HepG2 (cell line): ENCODE data around the gene GDAP1L1. TPM values are rescaled to one million over a fixed set of nuclear protein-coding genes. Genes with fewer than 3 reads are reported as not detected.

ENCODE experiments used
- ATAC-seq: fragments of 200-7000 bp; cut with Tn5 transposase; 3 replicates; pipeline ENCODE4 v1.9.1; 2020; ENCODE audit warnings: mild to moderate bottlenecking, moderate library complexity
- BruUV-seq: library from RNA; stranded (reverse); fragments of 400-500 nt; replicated peaks from 2 replicates; lab custom pipeline; 2021; lab: Mats Ljungman, UMichigan
- CTCF ChIA-PET: fragments of 300-600 bp; formaldehyde crosslinking; extraction: SDS; loops from one replicate; lab custom pipeline; 2021; ENCODE audit warnings: low total read pairs, inconsistent platforms, low intra/inter-chr PET ratio; lab: Yijun Ruan, JAX
- POLR2A ChIA-PET: fragments of 350-600 bp; sonication (Branson Sonifier 250); formaldehyde crosslinking; loops from one replicate; lab custom pipeline; 2020; ENCODE audit warnings: antibody characterized with exemption, inconsistent platforms; lab: Yijun Ruan, JAX
- DNase-seq: peaks from one replicate; pipeline ENCODE4 v3.0.0-alpha.2; 2015; ENCODE audit warnings: low spot score
- FAIRE-seq: peaks from 3 replicates; lab custom pipeline; 2011; peaks lifted over from hg19 to GRCh38; lab: Jason Lieb, UNC
- H2AFZ ChIP-seq: one replicate; pipeline ENCODE4 v1.6.1; 2011; ENCODE audit warnings: low read length, inconsistent platforms
- H3K27ac ChIP-seq: fragments of 300-600 bp; 3 replicates; pipeline ENCODE4 v1.8.0; 2011; ENCODE audit warnings: mixed run types, mild to moderate bottlenecking, mixed read lengths, low read length, inconsistent platforms; ENCODE audit not compliant: insufficient read depth; ENCODE audit errors: extremely low read length
- H3K27me3 ChIP-seq, 2 experiments: fragments of 200-600 bp in 1 of 2; 2 replicates in 1 of 2; 3 replicates in 1 of 2; pipeline versions ENCODE4 v1.6.0 to v1.8.0; 2011; ENCODE audit warnings: low read length in 2 of 2, mild to moderate bottlenecking in 2 of 2, moderate library complexity in 2 of 2, inconsistent platforms in 1 of 2; ENCODE audit not compliant: insufficient read depth in 2 of 2, control insufficient read depth in 1 of 2
- H3K36me3 ChIP-seq, 2 experiments: fragments of 200-600 bp in 1 of 2; replicated peaks in 1 of 2; 2 replicates in 1 of 2; 3 replicates in 1 of 2; pipeline versions ENCODE4 v1.5.1 to v1.8.0; 2011; ENCODE audit warnings: low read length in 2 of 2, inconsistent platforms in 1 of 2; ENCODE audit not compliant: insufficient read depth in 2 of 2, control insufficient read depth in 1 of 2
- H3K4me1 ChIP-seq: 2 replicates; pipeline ENCODE4 v1.5.1; 2012; ENCODE audit warnings: low read length, inconsistent platforms; ENCODE audit not compliant: insufficient read depth
- H3K4me2 ChIP-seq: 2 replicates; pipeline ENCODE4 v1.6.0; 2011; ENCODE audit warnings: low read depth, low read length, inconsistent platforms
- H3K4me3 ChIP-seq, 3 experiments: fragments of 200-600 bp in 1 of 3; sonication (generic), shearing (Covaris generic) in 1 of 3; replicated peaks in 1 of 3; 2 replicates each; pipeline ENCODE4 v1.5.1; 2011 to 2016; ENCODE audit warnings: low read length in 3 of 3, inconsistent platforms in 2 of 3, low read depth in 2 of 3, mild to moderate bottlenecking in 2 of 3, control low read depth in 1 of 3, mixed read lengths in 1 of 3; ENCODE audit not compliant: insufficient read depth in 1 of 3
- H3K79me2 ChIP-seq: one replicate; pipeline ENCODE4 v1.6.1; 2011; ENCODE audit warnings: low read length, inconsistent platforms; ENCODE audit not compliant: insufficient read depth
- H3K9ac ChIP-seq: 2 replicates; pipeline ENCODE4 v1.6.0; 2011; ENCODE audit warnings: mild to moderate bottlenecking, low read depth, low read length, inconsistent platforms; ENCODE audit not compliant: insufficient read depth
- H3K9me3 ChIP-seq: 2 replicates; pipeline ENCODE4 v1.5.1; 2012; ENCODE audit warnings: mild to moderate bottlenecking, low read length
- H4K20me1 ChIP-seq: 2 replicates; pipeline ENCODE4 v1.6.0; 2011; ENCODE audit warnings: inconsistent platforms, mild to moderate bottlenecking, low read length, moderate library complexity; ENCODE audit not compliant: insufficient read depth
- ATM ChIP-seq: fragments of 450-650 bp; IDR thresholded peaks from 2 replicates; pipeline ENCODE4 v1.7.1; 2017; ENCODE audit warnings: mild to moderate bottlenecking, borderline replicate concordance
- ISL2 ChIP-seq: sonication (generic); formaldehyde crosslinking; IDR thresholded peaks from 2 replicates; pipeline ENCODE4 v1.5.0; 2020; ENCODE audit warnings: missing genetic modification reagents
- KDM5A ChIP-seq: fragments of 200-600 bp; sonication (generic); IDR thresholded peaks from 2 replicates; pipeline ENCODE4 v1.7.0; 2018; ENCODE audit warnings: antibody characterized with exemption, mild to moderate bottlenecking, low read length, borderline replicate concordance
- KLF13 ChIP-seq: sonication (generic); formaldehyde crosslinking; IDR thresholded peaks from 2 replicates; pipeline ENCODE4 v1.4.0; 2020; ENCODE audit warnings: mild to moderate bottlenecking, missing genetic modification reagents
- KMT2A ChIP-seq: sonication (generic); formaldehyde crosslinking; IDR thresholded peaks from 2 replicates; pipeline ENCODE4 v1.4.0; 2020; ENCODE audit warnings: missing genetic modification reagents
- MXD4 ChIP-seq: IDR thresholded peaks from 2 replicates; pipeline ENCODE4 v1.6.1; 2016; ENCODE audit warnings: mild to moderate bottlenecking, missing biosample characterization, missing genetic modification reagents
- NAIF1 ChIP-seq: sonication (generic); formaldehyde crosslinking; IDR thresholded peaks from 2 replicates; pipeline ENCODE4 v1.5.0; 2020; ENCODE audit warnings: mild to moderate bottlenecking, missing genetic modification reagents, borderline replicate concordance
- NFKB2 ChIP-seq: sonication (generic); formaldehyde crosslinking; IDR thresholded peaks from 2 replicates; pipeline ENCODE4 v1.4.0; 2020; ENCODE audit warnings: missing genetic modification reagents, borderline replicate concordance
- NR2F6 ChIP-seq, 2 experiments: IDR thresholded peaks; 2 replicates each; pipeline ENCODE4 v1.6.1; 2016; ENCODE audit warnings: antibody characterized with exemption in 1 of 2, mild to moderate bottlenecking in 1 of 2
- SRSF9 ChIP-seq: fragments of 200-400 bp; formaldehyde crosslinking; IDR thresholded peaks from 2 replicates; pipeline ENCODE4 v1.6.1; 2018; ENCODE audit warnings: borderline replicate concordance, mild to moderate bottlenecking, low read depth, low read length; ENCODE audit not compliant: insufficient read depth, poor library complexity, severe bottlenecking
- TOE1 ChIP-seq: sonication (generic); formaldehyde crosslinking; IDR thresholded peaks from 2 replicates; pipeline ENCODE4 v1.4.0; 2020; ENCODE audit warnings: mild to moderate bottlenecking, missing genetic modification reagents
- ZNF234 ChIP-seq: sonication (generic); formaldehyde crosslinking; conservative IDR thresholded peaks from 2 replicates; pipeline ENCODE4 v1.5.1; 2020; ENCODE audit warnings: mild to moderate bottlenecking, missing genetic modification reagents
- ZNF44 ChIP-seq: sonication (generic); formaldehyde crosslinking; IDR thresholded peaks from 2 replicates; pipeline ENCODE4 v1.5.1; 2020; ENCODE audit warnings: mild to moderate bottlenecking, missing genetic modification reagents
- ZNF570 ChIP-seq: sonication (generic); formaldehyde crosslinking; IDR thresholded peaks from 2 replicates; pipeline ENCODE4 v1.4.0; 2020; ENCODE audit warnings: mild to moderate bottlenecking, missing genetic modification reagents, borderline replicate concordance
- ZNF607 ChIP-seq: sonication (generic); formaldehyde crosslinking; IDR thresholded peaks from 2 replicates; pipeline ENCODE4 v1.5.1; 2020; ENCODE audit warnings: missing genetic modification reagents, mild to moderate bottlenecking, borderline replicate concordance
- ZNF616 ChIP-seq: sonication (generic); formaldehyde crosslinking; IDR thresholded peaks from 2 replicates; pipeline ENCODE4 v1.5.0; 2020; ENCODE audit warnings: low read depth, mild to moderate bottlenecking, missing genetic modification reagents
- ZNF749 ChIP-seq: sonication (generic); formaldehyde crosslinking; IDR thresholded peaks from 2 replicates; pipeline ENCODE4 v1.8.0; 2022; ENCODE audit warnings: mild to moderate bottlenecking, missing genetic modification reagents, moderate library complexity, borderline replicate concordance
- WGBS: methylation state at CpG from one replicate; pipeline ENCODE4 v1.1.6; 2017; ENCODE audit warnings: low lambda C conversion rate; 5-methylcytosine and 5-hydroxymethylcytosine counted together
- in situ Hi-C: cut with HindIII; loops from 2 replicates; pipeline ENCODE4 v1.10.0; 2017; ENCODE audit warnings: low pct_unique_long_range_greater_than_20kb; ENCODE audit not compliant: extremely low pct_ligation_motif_present
- intact Hi-C: fragments of 100-400 bp; cut with micrococcal nuclease; formaldehyde crosslinking; loops from one replicate; pipeline ENCODE4 v1.10.0; 2022; ENCODE audit not compliant: unreplicated experiment
- polyA plus RNA-seq, 8 experiments: library from polyadenylated mRNA; depleted of rRNA in 3 of 8; stranded (reverse) in 7 of 8; unstranded in 1 of 8; fragments of >200 nt; fragmentation: Illumina TruSeq in 4 of 8; extraction: Trizol in 4 of 8; gene quantifications; 2 replicates each; pipeline versions ENCODE4 v1.2.1 to v1.2.3, GENCODE V29; 2011 to 2016; ENCODE audit warnings: low read depth in 4 of 8, missing spikeins in 1 of 8, mixed read lengths in 1 of 8; ENCODE audit not compliant: insufficient read depth in 1 of 8
- total RNA-seq, 5 experiments: library from RNA; depleted of rRNA; stranded (reverse); fragments of >200 nt; fragmentation: Illumina TruSeq; extraction: Trizol; gene quantifications; 2 replicates each; pipeline ENCODE4 v1.2.3, GENCODE V29; 2016; ENCODE audit warnings: low read depth in 1 of 5

Gene GDAP1L1
- total and polyA plus RNA-seq, 2 of the 13 experiments (the other 11 are each of a cell fraction or from before 2014, with no cell fraction given): 0.04 TPM; not detected in 1

- TF ChIP-seq NR2F6 (IDR thresholded peaks at IDR 0.05): no peak
- 0 out of 2 replicates have a peak, but pooled peaks have one; percentile 5 for TF ChIP-seq NR2F6 (CRISPR knock-in tag; IDR thresholded peaks at IDR 0.05)
- 0 out of 2 replicates have a peak, but pooled peaks have one; percentile 31 for TF ChIP-seq NFKB2 (CRISPR knock-in tag)
- TF ChIP-seq ZNF616: no peak
- no peak for TF ChIP-seq ZNF607 (CRISPR knock-in tag)
- no peak for TF ChIP-seq ZNF234 (CRISPR knock-in tag)
- peak; percentile 19; the same call in 1 of the 2 replicates for TF ChIP-seq KLF13 (CRISPR knock-in tag)
- no peak for TF ChIP-seq MXD4 (CRISPR knock-in tag)
Observed at GRCh38 chr20:44309763-44310663, 62.9 kb downstream of the GDAP1L1 start (continued).

DNA sequence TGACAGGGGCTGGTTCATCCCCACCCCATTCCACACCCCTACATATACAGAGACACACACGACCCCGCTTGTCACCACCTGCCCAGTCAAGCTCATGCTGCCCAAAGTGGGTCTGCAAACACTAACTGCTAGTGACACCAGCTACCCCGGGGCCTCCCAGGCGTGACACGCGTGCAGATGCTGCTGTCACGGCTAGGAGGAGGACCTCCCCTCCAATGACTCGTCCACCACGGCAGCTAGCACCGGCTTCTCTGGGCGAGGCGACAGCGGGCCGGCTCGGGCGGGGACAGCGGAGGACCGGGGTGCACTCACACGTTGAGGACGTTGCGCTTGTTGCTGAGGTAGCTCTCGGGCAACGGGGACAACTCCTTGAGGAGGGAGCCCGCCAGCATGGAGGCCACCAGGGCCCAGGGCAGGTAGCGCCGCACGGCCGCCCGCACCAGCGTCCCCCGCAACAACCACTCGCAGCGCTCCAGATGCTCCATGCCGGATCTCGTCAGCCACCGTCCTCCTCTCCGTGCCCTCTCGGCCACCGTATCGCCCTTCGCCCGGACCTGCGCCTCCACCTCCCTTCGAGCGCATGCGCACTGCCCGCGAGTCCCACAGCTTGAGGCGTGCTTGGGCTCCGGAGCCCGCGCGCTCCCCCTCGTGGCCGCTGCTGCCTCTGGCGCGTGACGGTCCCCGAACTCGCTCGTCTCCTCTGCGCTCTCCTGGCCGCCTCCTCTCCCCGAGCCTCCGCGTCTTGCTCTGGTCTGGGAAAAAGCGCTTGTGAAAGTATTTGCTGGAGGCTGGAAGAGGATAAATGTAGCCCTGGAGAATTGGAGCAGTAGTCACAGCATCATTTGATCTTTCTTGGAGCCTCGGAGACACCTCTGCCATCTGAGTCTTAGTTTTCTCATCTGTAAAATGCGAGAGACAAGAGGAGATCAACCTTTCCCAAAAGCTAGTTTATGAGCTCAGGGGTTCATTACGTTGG is 63.8 kb downstream of the GDAP1L1 start, which contains the start of gene FITM2:
TSS of gene FITM2 (minus strand) at position 539 of the 976 bp plus-strand sequence. CDS start at position 485, 54 bp downstream.
- peak; percentile 52 for FAIRE-seq
- peak within 1 kb of the TSS; percentile 70 to 96 (median 78) for H3K4me3 ChIP-seq
- peak within 1 kb of the TSS; percentile 84 for H3K9ac ChIP-seq
- POLR2A ChIA-PET: interaction anchor here (0.7 to 3.9 kb wide), 21 partner anchors 9 to 211 kb away, joined by 3 to 30 read pairs (median 5); partner anchors contain the start of genes HNF4A, OSER1, SERINC3 and TTPAL
- in situ Hi-C loops (loop anchor here (5.0 kb wide), 3 partner anchors 59 to 161 kb away; no protein-coding TSS in a partner anchor), intact Hi-C loops (loop anchor here (1.0 to 5.0 kb wide), 7 partner anchors 46 to 156 kb away; partner anchors contain the start of gene HNF4A)
- CTCF ChIA-PET: interaction anchor here (0.7 to 5.0 kb wide), 11 partner anchors 58 to 194 kb away, joined by 3 to 77 read pairs (median 4); no protein-coding TSS in a partner anchor
- 3% methylated on average over 47 of the region's 70 CpGs for WGBS
- peak within 1 kb of the TSS; percentile 97 for H3K4me2 ChIP-seq
- peak within 1 kb of the TSS; percentile 100 for H2AFZ ChIP-seq
- no peaks in the 10 kb centered on the region for H4K20me1 ChIP-seq
- H3K9me3 ChIP-seq: no peaks in the 10 kb centered on the region
- peak; percentile 98 for DNase-seq
- BruUV-seq: no TSS peak
- peaks cover 2 to 4% of the 10 kb centered on the region in 2 experiments; a peak in 1 of 5 replicates for H3K27me3 ChIP-seq
- H3K27ac ChIP-seq: peak within 1 kb of the TSS; percentile 37
- peaks cover 0 to 7% of the 10 kb centered on the region in 2 experiments; a peak in 2 of 5 replicates for H3K36me3 ChIP-seq
- H3K4me1 ChIP-seq: peaks cover 27% of the 10 kb centered on the region
- peaks cover 25% of the 10 kb centered on the region for H3K79me2 ChIP-seq
- ATAC-seq: peak; percentile 93
- no peak for TF ChIP-seq ZNF570 (CRISPR knock-in tag)
- TF ChIP-seq ZNF44 (CRISPR knock-in tag): peak; percentile 91; the same call in 1 of the 2 replicates
- no peak; the same call in none of the 2 replicates for TF ChIP-seq ISL2
- TF ChIP-seq ATM: no peak
- TF ChIP-seq KMT2A (CRISPR knock-in tag): peak; percentile 99
- 0 out of 2 replicates have a peak, but pooled peaks have one; percentile 37 for TF ChIP-seq NAIF1 (CRISPR knock-in tag)
- TF ChIP-seq ZNF749 (CRISPR knock-in tag): peak; percentile 86
- no peak; the same call in 1 of the 2 replicates for TF ChIP-seq TOE1
- no peak for TF ChIP-seq SRSF9
- peak; percentile 91 for TF ChIP-seq KDM5A
